Panc1 (cell line): ENCODE measurements around the gene KCNG2. TPM values are rescaled to one million over a fixed set of nuclear protein-coding genes. Genes with fewer than 3 reads are reported as not detected.

Source experiments
- ATAC-seq: fragments of 200-7000 bp; cut with Tn5 transposase; 2 replicates; pipeline ENCODE4 v1.9.1; 2020; ENCODE audit warnings: mild to moderate bottlenecking, moderate library complexity
- BruUV-seq: library from RNA; stranded (reverse); fragments of 400-500 nt; replicated peaks from 2 replicates; lab custom pipeline; 2021; lab: Mats Ljungman, UMichigan
- CTCF ChIA-PET: fragments of 300-600 bp; sonication (Branson Sonifier 250); formaldehyde crosslinking; loops from one replicate; lab custom pipeline; 2022; ENCODE audit warnings: antibody characterized with exemption; lab: Charles Lee
- POLR2A ChIA-PET: fragments of 300-600 bp; sonication (Branson Sonifier 250); formaldehyde crosslinking; loops from one replicate; lab custom pipeline; 2022; ENCODE audit warnings: antibody characterized with exemption; lab: Charles Lee
- DNase-seq: peaks from one replicate; pipeline ENCODE4 v3.0.0-alpha.2; 2010; ENCODE audit warnings: low read depth, low spot score
- H3K27ac ChIP-seq: 2 replicates; pipeline ENCODE4 v1.5.1; 2011; ENCODE audit warnings: mild to moderate bottlenecking, low read length, inconsistent platforms
- H3K27me3 ChIP-seq: fragments of 200-500 bp; sonication (Bioruptor generic); 2 replicates; pipeline ENCODE4 v1.6.0; 2014; ENCODE audit warnings: low read length, inconsistent platforms; ENCODE audit not compliant: control insufficient read depth, insufficient read depth
- H3K36me3 ChIP-seq: fragments of 200-500 bp; sonication (Bioruptor generic); 2 replicates; pipeline ENCODE4 v1.5.1; 2014; ENCODE audit warnings: inconsistent platforms, mild to moderate bottlenecking, low read length, moderate library complexity; ENCODE audit not compliant: control insufficient read depth, insufficient read depth
- H3K4me1 ChIP-seq: 2 replicates; pipeline ENCODE4 v1.5.1; 2011; ENCODE audit warnings: inconsistent platforms, mild to moderate bottlenecking, low read length, moderate library complexity; ENCODE audit not compliant: control insufficient read depth, insufficient read depth
- H3K4me3 ChIP-seq, 2 experiments: 2 replicates each; pipeline ENCODE4 v1.5.1; 2011 to 2012; ENCODE audit warnings: low read depth in 2 of 2, low read length in 2 of 2, mild to moderate bottlenecking in 2 of 2, inconsistent platforms in 1 of 2, moderate library complexity in 1 of 2
- H3K9me3 ChIP-seq: fragments of 200-500 bp; sonication (Bioruptor generic); 2 replicates; pipeline ENCODE4 v1.5.1; 2014; ENCODE audit warnings: low read depth, mild to moderate bottlenecking, inconsistent platforms, low read length, moderate library complexity; ENCODE audit not compliant: control insufficient read depth, insufficient read depth
- POLR2AphosphoS5 ChIP-seq: IDR thresholded peaks from 2 replicates; pipeline ENCODE4 v1.6.1; 2012; ENCODE audit warnings: mild to moderate bottlenecking, low read depth, low read length, moderate library complexity
- SIN3A ChIP-seq: IDR thresholded peaks from 2 replicates; pipeline ENCODE4 v1.6.1; 2012; ENCODE audit warnings: low read depth, mild to moderate bottlenecking, low read length, moderate library complexity, borderline replicate concordance; ENCODE audit not compliant: insufficient read depth
- TCF7L2 ChIP-seq: IDR thresholded peaks from 2 replicates; pipeline ENCODE4 v1.6.1; 2011; ENCODE audit warnings: mild to moderate bottlenecking, low read depth, low read length, inconsistent platforms
- in situ Hi-C: cut with HindIII; loops from 2 replicates; pipeline ENCODE4 v1.10.0; 2016; ENCODE audit warnings: low sequenced_read_pairs, low pct_unique_long_range_greater_than_20kb
- intact Hi-C: fragments of 100-400 bp; cut with micrococcal nuclease; formaldehyde crosslinking; loops from one replicate; pipeline ENCODE4 v1.10.0; 2022; ENCODE audit not compliant: unreplicated experiment
- total RNA-seq: library from RNA; stranded (reverse); gene quantifications from one replicate; pipeline ENCODE4 v1.2.1, GENCODE V29; 2021; ENCODE audit not compliant: unreplicated experiment
- TF ChIP-seq, protein P1 (sequence below), 2 experiments: IDR thresholded peaks; 2 replicates each; pipeline ENCODE4 v1.6.1; 2011 to 2012; ENCODE audit warnings: low read depth in 2 of 2, control low read depth in 1 of 2, low read length in 1 of 2, mild to moderate bottlenecking in 1 of 2, moderate library complexity in 1 of 2; ENCODE audit not compliant: insufficient read depth in 1 of 2
- TF ChIP-seq, protein P2 (sequence below): fragments of 450-650 bp; IDR thresholded peaks from 2 replicates; pipeline ENCODE4 v1.5.1; 2017; ENCODE audit warnings: mild to moderate bottlenecking

The KCNG2 gene
- total RNA-seq, 1 experiment from 2014 or later: not detected

DNA sequence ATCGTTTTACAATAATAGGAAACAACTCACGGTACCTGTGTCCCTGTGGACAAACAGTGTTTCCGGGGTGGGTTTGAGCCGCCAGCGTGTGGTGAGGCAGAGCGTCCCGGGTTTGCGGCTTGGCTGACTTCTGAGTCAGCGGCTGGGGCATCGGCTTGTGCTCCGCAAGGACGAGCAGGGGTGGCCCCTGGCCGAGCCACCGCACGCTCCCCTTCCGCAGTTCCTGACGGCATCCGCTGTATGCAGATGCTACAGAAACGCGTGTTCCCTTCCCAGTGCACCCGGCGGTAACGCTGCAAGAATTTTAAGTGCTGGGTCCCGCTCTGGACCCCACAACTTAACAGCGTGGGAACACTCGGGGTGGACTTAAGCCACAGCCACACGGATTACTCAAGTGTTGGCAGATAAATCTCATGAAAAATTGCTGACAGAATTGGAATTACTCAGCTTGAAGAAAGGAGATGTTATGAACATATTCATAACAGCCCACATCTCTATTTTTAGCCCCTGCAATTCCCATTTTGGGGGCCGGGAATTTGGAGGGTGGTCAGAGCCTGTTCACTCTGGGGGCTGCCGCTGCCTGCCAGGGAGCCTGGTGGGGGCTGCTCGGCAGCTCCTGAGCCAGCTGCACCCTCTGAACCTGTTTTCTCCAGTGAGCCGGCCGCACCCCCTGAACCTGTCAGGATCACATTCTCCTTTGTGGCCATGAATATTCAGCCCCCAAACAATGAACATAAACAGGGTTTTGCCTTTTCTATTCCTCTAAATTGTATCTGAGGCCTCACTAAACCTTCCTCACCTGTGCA is 12.6 kb upstream of the KCNG2 start:
- Histone ChIP-seq H3K27me3 (peaks cover 15% of the 10 kb centered on the region; the same call in 1 of the 2 replicates), H3K27ac (no peak overlapping the region), H3K9me3 (no peaks in the 10 kb centered on the region), H3K4me3 (no peak overlapping the region), H3K36me3 (no peaks in the 10 kb centered on the region), H3K4me1 (no peaks in the 10 kb centered on the region)
- DNase-seq (no peak), ATAC-seq (no peak)
- no TSS peak for BruUV-seq
- POLR2A ChIA-PET: no interaction called here
- no peak for TF ChIP-seq POLR2AphosphoS5
- TF ChIP-seq, protein P1, sequence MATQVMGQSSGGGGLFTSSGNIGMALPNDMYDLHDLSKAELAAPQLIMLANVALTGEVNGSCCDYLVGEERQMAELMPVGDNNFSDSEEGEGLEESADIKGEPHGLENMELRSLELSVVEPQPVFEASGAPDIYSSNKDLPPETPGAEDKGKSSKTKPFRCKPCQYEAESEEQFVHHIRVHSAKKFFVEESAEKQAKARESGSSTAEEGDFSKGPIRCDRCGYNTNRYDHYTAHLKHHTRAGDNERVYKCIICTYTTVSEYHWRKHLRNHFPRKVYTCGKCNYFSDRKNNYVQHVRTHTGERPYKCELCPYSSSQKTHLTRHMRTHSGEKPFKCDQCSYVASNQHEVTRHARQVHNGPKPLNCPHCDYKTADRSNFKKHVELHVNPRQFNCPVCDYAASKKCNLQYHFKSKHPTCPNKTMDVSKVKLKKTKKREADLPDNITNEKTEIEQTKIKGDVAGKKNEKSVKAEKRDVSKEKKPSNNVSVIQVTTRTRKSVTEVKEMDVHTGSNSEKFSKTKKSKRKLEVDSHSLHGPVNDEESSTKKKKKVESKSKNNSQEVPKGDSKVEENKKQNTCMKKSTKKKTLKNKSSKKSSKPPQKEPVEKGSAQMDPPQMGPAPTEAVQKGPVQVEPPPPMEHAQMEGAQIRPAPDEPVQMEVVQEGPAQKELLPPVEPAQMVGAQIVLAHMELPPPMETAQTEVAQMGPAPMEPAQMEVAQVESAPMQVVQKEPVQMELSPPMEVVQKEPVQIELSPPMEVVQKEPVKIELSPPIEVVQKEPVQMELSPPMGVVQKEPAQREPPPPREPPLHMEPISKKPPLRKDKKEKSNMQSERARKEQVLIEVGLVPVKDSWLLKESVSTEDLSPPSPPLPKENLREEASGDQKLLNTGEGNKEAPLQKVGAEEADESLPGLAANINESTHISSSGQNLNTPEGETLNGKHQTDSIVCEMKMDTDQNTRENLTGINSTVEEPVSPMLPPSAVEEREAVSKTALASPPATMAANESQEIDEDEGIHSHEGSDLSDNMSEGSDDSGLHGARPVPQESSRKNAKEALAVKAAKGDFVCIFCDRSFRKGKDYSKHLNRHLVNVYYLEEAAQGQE (IDR thresholded peaks at IDR 0.05; ENCODE audit: insufficient read depth in 1 of 2, low read depth in 2 of 2, low read length in 1 of 2): no peak
- TF ChIP-seq SIN3A: no peak
- TF ChIP-seq, protein P2, sequence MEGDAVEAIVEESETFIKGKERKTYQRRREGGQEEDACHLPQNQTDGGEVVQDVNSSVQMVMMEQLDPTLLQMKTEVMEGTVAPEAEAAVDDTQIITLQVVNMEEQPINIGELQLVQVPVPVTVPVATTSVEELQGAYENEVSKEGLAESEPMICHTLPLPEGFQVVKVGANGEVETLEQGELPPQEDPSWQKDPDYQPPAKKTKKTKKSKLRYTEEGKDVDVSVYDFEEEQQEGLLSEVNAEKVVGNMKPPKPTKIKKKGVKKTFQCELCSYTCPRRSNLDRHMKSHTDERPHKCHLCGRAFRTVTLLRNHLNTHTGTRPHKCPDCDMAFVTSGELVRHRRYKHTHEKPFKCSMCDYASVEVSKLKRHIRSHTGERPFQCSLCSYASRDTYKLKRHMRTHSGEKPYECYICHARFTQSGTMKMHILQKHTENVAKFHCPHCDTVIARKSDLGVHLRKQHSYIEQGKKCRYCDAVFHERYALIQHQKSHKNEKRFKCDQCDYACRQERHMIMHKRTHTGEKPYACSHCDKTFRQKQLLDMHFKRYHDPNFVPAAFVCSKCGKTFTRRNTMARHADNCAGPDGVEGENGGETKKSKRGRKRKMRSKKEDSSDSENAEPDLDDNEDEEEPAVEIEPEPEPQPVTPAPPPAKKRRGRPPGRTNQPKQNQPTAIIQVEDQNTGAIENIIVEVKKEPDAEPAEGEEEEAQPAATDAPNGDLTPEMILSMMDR: no peak
- no peak for TF ChIP-seq TCF7L2
- intact Hi-C loops (no loop called here), in situ Hi-C loops (no loop called here)
- CTCF ChIA-PET: no interaction called here

DNA sequence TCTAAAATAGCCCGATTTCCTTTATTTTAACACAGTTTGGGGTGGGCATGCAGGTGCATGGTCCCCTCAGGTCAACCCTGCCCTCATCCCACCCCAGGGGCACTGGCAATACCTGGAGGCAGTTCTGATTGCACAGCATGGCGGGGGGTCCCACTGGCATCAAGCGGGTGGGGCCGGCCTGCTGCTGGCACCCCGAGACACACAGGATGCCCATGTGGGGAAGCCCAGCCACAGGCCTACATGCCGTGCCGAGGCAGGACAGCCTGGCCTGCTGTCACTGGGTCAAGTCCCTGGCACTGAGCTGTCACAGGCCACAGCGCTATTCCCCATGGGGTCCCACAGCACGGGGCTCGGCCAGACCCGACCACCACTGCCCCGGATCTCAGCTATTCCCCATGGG is 11.9 kb upstream of the KCNG2 start:
- H3K4me1 ChIP-seq: no peaks in the 10 kb centered on the region; the same call in 1 of the 2 replicates
- no peaks in the 10 kb centered on the region for H3K9me3 ChIP-seq
- no peak overlapping the region for H3K4me3 ChIP-seq
- DNase-seq: no peak
- ATAC-seq: no peak
- H3K27me3 ChIP-seq: peaks cover 17% of the 10 kb centered on the region; the same call in 1 of the 2 replicates
- TF ChIP-seq, protein P2: no peak
- no peak for TF ChIP-seq TCF7L2
- CTCF ChIA-PET: no interaction called here
- H3K27ac ChIP-seq: no peak overlapping the region
- in situ Hi-C loops (no loop called here), intact Hi-C loops (no loop called here)
- POLR2A ChIA-PET: no interaction called here
- no peaks in the 10 kb centered on the region for H3K36me3 ChIP-seq
- BruUV-seq: no TSS peak
